Smooth muscle cell of the brain vasculature (primary cell): ENCODE results near the gene ROR1.

Experiments
- DNase-seq: peaks from one replicate; pipeline ENCODE4 v3.0.0-alpha.2; 2012; ENCODE audit warnings: low read depth, low spot score

ROR1 gene

DNA sequence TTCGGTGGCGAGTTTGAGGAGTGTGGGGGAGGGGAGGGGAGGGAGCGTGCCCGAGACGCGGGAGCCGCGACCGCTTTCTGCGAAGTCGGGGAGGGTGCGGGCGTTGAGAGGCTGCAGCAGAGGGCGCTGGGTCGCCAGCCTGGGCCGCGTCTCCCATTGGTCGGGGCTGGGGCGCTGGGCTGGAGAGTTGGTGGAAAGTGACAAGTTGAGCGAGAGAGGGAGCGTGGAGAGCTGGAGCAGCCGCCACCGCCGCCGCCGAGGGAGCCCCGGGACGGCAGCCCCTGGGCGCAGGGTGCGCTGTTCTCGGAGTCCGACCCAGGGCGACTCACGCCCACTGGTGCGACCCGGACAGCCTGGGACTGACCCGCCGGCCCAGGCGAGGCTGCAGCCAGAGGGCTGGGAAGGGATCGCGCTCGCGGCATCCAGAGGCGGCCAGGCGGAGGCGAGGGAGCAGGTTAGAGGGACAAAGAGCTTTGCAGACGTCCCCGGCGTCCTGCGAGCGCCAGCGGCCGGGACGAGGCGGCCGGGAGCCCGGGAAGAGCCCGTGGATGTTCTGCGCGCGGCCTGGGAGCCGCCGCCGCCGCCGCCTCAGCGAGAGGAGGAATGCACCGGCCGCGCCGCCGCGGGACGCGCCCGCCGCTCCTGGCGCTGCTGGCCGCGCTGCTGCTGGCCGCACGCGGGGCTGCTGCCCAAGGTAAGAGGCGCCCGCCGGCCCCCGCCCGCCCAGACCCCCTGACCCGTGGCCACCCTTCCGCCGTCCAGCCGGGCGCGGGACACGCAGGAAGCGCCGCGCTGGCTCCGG is at the start of gene ROR1:
ROR1 (plus strand) TSS at position 203 of the 802 bp plus-strand sequence.
- no peak for DNase-seq

- no peak for DNase-seq
Measured at GRCh38 chr1:63724375-63724899, 49.4 kb upstream of the ROR1 start.

DNA sequence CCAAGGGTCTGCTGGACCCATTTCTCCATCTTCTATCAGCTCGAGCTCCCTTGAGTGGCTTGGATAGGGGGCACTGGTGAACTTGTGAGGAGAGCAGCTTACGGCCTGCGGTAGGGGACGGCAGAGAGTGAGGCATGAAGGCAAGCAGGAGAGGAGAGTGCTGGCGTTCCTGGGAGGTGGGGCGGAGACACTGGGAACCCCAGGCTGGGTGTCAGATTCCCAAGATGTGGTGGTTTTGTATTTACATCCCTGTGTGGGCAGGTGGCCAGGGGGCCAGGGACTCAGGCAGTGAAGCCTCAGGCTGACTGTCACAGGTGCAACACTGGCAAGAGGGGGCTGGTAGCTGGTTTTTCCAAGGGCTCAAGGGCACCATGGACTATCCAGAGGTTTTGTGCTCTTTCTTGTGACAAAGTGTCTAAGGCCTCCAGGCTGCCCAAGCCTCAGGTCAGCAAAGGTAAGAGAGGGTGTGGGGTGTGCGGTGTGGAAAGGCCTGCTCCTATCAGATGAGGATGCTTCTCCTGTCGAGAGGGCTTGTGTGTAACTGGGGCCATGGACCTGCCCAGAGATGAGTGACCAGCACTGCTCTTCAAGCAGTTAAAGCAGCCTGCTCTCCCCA is 45.1 kb upstream of the ROR1 start:
- no peak for DNase-seq

DNA sequence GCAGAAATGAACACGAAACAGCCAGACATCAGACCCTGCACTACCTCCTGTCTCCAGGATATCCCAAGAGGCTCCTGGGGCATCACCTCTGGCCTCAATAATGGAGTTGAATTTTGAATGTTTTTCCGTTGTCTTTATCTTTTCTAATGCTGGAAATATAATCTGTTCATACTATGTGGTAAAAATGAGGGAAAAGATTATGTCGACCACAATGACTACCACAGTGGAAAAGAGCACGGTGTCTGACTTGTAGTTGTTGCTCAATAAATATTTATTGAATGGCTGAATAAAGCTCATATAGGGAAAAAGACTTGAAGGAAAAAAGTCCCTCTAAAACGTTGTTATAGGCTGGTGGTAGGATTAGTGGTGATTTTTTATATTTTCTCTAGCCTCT is 44.6 kb upstream of the ROR1 start:
- DNase-seq = no peak

GRCh38 chr1:63730211-63730610 is 43.6 kb upstream of the ROR1 start:
- no peak for DNase-seq

DNA sequence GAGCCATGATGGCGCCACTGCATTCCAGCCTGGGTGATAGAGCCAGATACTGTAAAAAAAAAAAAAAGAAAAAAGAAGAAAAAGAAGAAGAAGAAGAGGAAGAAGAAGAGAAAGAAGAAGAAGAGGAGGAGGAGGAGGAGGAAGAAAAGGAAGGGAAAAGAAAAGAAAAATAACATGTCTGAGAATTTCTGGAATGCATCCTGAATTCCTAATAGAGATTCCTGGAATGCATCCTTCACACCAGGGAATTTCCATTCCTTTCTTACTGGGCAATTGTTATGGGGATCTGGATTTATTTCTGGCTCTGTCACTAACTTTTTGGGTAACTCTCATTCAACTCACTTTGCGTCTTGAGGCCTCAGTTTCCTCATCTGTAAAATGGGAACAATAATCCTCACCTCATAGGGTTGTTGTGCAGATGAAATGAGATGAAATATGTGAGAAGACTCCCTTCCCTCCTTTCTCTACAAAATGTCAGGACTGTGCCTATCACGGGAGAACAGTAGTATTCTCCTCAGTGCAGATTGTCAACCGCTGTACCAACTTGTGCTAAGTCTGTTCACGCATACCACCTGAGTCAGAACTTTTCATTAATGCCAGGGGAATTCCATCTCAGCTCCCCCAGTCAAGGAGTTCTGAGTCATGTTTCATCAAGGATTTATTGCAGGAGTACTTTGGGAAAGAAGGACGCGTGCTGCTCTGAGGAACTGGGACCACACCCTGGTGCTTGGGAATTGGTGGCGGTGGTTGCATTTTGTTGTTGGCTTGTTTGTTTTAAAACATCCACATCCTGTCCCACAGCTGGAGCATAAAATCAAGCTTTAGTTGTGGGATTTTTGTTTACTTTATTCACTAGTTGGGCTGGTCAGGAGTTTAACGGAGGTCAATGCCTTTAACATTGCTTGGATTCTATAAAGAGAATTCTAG is 42.4 kb upstream of the ROR1 start:
- DNase-seq = peak; percentile 67

DNA sequence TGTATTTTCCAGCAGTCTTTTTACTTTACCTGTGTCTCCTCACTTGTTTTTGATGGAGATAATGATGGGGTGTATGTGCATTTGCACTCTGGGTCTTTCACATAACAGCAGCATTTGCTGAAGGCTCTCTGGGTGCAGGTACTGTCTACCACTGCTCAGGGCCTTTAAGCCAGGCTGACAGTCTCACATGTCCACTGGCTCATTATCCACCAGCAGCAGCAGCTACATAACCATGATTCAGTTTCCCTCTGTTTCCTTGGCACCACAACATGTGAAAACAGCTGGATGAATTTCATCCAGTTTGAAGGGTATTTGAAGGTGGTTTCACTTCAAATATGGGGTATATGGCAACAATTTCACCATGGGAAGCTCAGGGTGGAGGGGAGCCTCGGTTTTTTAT is 41.2 kb upstream of the ROR1 start:
- no peak for DNase-seq

- no peak for DNase-seq
Measured at GRCh38 chr1:63738772-63739171, 35.0 kb upstream of the ROR1 start.

DNA sequence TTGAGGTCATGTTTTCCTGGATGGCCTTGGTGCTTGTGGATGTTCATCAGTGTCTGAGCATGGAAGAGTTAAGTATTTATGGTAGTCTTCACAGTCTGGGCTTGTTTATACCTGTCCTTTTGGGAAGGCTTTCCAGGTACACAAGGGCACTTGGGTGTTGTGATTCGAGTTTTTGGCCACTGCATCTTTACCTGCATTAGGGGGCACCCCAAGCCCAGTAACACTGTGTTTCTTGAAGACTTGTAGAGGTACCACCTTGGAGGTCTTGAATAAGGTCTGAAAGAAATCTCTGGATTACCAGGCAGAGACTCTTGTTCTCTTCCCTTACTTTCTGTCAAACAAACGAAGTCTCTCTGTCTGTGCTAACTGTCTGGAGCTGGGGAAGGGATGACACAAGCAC is 34.4 kb upstream of the ROR1 start:
- no peak for DNase-seq

GRCh38 chr1:63740432-63740831 is 33.4 kb upstream of the ROR1 start:
- DNase-seq = no peak

GRCh38 chr1:63742526-63742925 is 31.3 kb upstream of the ROR1 start:
- DNase-seq = no peak

DNA sequence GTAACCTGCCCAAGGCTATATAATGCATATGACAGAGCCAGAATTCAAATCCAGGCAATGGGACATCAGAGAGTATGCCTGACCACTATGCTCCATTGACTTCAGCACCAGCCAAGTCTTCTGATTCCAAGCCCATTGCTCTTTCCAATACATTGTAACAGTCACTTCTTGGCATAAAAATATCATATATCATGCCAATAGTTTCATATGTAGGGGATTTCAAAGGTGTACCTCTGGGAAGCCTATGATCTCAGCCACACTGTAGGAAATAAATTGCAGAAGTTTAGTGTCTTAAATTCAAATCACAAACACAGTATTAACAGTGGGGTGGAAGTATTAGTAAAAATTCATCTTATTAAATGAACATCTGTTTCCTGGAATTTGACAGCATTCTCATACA is 30.0 kb upstream of the ROR1 start:
- no peak for DNase-seq

GRCh38 chr1:63746129-63746864 is 27.5 kb upstream of the ROR1 start:
- peak; percentile 81 for DNase-seq

DNA sequence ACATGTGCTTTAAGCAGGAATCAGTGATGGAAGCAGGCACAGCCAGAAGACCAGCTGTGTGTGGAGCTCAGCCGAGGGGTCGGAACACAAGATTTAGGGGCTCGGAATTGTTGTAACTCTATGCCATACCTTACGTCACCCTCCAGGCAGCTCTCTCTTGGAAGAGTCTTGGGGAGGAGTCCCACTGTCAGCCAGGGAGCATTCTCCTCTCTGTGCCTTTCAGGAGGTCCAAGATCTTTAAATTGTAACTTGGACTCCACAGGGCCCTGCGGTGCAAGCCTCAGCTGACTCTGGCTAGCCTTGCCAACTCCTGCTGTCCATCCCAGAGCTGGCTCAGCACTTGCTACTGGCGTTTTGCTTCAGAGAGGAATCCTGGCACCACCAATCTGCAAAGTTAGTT is 26.4 kb upstream of the ROR1 start:
- peak; percentile 9 for DNase-seq

- DNase-seq = no peak
Measured at GRCh38 chr1:63748046-63748580, 25.7 kb upstream of the ROR1 start.

GRCh38 chr1:63748641-63749040 is 25.2 kb upstream of the ROR1 start:
- DNase-seq = no peak

DNA sequence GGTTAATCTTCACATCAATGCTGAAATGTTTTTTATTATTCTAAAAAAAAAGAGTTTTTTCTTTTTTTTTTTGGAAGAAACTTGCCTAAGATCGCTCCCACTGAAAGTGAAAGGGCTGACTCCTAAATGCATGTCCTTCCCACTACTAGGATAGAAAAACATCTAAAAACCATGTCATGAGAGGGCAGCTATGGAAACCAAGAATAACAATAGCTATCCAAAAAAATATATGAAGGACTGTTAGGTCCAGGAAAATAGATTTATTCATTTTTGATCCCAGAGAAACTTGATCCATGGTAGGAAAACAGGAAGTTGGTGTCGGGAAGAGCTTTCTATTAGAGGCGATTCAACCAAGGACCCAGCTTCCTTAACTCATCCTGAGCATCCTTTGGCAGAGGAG is 23.1 kb upstream of the ROR1 start:
- no peak for DNase-seq

DNA sequence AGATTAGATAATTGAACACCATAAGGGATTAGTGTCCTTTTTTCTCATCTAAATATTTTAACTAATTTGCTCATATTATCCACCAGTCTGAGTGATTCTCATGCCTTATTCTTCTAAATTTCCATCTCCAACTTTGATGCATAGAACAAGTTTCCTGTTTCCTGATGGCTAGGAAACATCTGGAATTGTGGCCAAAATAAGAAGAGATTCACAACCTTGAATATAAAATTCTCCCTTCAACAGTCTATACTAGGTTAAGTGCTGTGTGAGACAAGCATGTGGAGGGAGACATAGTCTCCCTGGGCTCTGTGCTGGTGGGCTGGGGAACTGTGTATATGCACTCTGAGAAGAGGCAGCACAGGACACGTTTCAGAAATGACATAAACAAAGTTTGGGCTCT is 21.6 kb upstream of the ROR1 start:
- no peak for DNase-seq

GRCh38 chr1:63753591-63753990 is 20.2 kb upstream of the ROR1 start:
- no peak for DNase-seq

DNA sequence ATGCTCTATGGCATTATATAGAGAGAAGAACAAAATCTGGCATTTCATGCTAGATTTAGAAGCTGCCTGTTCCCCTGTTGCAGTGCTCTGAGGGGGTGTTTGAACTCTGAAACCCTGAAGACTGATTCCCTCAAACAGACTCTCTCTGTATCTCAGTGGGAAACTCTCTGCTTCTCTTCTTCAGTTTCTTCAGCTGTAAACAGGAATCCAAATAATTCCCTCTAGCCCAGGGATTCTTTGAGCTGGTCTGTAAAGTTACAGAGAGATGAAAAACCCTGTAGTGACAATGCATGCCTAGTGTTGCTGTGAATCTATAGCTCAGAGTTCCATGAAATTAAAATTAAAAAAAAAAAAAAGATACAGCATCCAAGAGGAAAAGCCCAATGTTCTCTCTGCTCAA is 17.0 kb upstream of the ROR1 start:
- DNase-seq = no peak

DNA sequence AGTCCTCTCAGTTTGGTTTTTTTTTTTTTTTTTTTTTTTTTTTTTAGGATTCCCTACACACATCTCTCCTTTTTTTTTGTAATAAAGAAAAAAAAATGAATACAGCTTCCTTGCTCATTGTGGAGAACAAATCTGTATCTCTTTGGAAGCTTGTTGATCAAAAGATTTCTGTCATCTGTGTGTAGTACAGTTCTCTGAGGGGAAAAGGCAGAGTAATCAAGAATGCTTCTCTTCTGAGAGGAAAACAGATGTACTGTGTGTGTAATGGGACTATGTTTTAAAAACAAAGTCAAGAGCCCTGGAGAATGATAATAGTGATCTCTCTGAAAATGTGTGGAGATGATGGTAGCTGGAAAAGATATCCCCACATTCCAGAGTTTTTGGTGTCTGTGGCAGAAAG is 16.5 kb upstream of the ROR1 start:
- no peak for DNase-seq
